Measurements from ENCODE around the gene LIPM.

Gene LIPM

DNA sequence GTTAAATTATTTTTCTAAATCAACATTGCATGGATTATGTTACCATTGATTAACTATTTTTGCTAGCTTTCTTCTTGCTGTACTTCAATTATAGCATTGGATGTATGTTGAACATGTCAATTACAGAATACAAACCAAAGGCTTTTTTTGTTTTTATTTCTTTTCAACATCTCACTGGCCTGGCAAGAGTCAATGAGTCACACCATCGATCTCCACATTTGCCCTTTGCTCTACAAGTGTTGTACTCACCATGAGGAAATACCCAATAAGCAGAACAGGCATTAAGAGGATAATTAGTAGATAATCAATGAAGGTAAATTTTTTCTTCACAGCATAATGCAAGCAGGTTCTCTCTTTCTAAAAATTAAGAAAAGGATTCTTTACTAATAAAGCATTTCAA, 25.8 kb downstream of the LIPM start:
- TF ChIP-seq GABPA (IDR thresholded peaks at IDR 0.05; ENCODE audit: low read depth), result no peak
- H3K4me3 ChIP-seq (replicated peaks; ENCODE audit: insufficient read depth, low read length), result no peak overlapping the region
- DNase-seq (ENCODE audit: low read depth in 1 of 2, low spot score in 1 of 2), result no peak
- H3K27ac ChIP-seq (replicated peaks), result no peak overlapping the region
- no peaks in the 10 kb centered on the region for H3K27me3 ChIP-seq (ENCODE audit: insufficient read depth, poor library complexity, severe bottlenecking)

DNA sequence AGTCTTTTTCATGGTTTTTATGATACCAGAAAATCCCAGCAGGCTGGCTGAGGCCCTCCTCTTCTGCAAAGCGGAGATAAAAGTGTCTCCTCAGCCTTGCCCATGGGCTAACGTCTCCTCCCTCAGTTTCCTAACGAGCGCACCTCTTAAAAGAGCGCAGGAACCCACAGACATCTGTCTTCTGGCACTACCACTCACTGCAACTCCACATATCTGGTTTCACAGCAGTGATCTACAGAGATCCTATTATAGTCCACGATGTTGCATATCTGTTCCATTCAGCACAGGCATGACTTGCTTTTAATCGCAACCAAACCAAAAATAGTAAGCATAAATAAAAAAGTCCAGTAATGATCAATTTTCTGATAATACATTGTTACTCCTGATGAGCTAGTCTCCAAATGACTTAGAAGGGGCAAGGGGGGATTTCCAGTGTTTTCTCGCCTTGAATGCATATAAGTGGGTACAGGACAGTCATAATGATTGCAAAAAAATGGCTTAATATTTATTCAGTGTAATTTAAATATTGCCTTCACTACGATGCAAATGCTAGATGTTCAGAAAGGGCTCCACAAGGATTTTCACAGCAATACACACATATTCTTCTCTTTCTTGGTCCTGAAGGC, 28.2 kb downstream of the LIPM start:
- H3K27ac ChIP-seq (replicated peaks), result no peak overlapping the region
- DNase-seq (ENCODE audit: low read depth in 1 of 2, low spot score in 1 of 2), result no peak
- H3K4me3 ChIP-seq (replicated peaks; ENCODE audit: insufficient read depth, low read length), result no peak overlapping the region
- no peaks in the 10 kb centered on the region for H3K27me3 ChIP-seq (ENCODE audit: insufficient read depth, poor library complexity, severe bottlenecking)
- TF ChIP-seq GABPA (IDR thresholded peaks at IDR 0.05; ENCODE audit: low read depth) (no peak), CTCF (IDR thresholded peaks at IDR 0.05; ENCODE audit: insufficient read depth, low read length) (no peak), POLR2AphosphoS5 (IDR thresholded peaks at IDR 0.05; ENCODE audit: low read depth) (no peak), REST (IDR thresholded peaks at IDR 0.05; ENCODE audit: insufficient replicate concordance, low read depth) (no peak), SPI1 (IDR thresholded peaks at IDR 0.05; ENCODE audit: borderline replicate concordance, low read depth) (no peak)

DNA sequence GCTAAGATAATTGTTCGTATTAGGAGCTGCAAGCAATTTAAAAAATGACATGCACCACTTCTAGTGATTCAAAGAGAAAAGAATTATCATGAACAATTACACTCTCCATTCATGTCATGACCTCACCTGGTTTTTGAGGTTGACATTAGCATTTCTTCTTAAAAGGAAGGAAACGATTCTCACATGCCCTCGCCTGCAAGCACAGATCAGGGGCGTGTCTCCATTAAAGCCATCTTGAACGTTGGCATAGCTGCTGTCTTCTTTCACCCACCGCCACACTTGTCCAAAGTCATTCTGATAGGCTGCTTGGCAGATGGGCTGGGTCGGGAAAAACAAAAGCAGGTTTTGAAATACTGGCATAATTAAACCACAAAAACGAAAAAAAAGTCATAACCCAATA, 29.2 kb downstream of the LIPM start:
- Histone ChIP-seq H3K27ac (replicated peaks) (no peak overlapping the region), H3K27me3 (ENCODE audit: insufficient read depth, poor library complexity, severe bottlenecking) (no peaks in the 10 kb centered on the region), H3K4me3 (replicated peaks; ENCODE audit: insufficient read depth, low read length) (no peak overlapping the region)
- DNase-seq (ENCODE audit: low read depth in 1 of 2, low spot score in 1 of 2), result no peak
- TF ChIP-seq SPI1 (IDR thresholded peaks at IDR 0.05; ENCODE audit: borderline replicate concordance, low read depth) (no peak), POLR2AphosphoS5 (IDR thresholded peaks at IDR 0.05; ENCODE audit: low read depth) (no peak), CTCF (IDR thresholded peaks at IDR 0.05; ENCODE audit: insufficient read depth, low read length) (no peak), REST (IDR thresholded peaks at IDR 0.05; ENCODE audit: insufficient replicate concordance, low read depth) (no peak), GABPA (IDR thresholded peaks at IDR 0.05; ENCODE audit: low read depth) (no peak)

DNA sequence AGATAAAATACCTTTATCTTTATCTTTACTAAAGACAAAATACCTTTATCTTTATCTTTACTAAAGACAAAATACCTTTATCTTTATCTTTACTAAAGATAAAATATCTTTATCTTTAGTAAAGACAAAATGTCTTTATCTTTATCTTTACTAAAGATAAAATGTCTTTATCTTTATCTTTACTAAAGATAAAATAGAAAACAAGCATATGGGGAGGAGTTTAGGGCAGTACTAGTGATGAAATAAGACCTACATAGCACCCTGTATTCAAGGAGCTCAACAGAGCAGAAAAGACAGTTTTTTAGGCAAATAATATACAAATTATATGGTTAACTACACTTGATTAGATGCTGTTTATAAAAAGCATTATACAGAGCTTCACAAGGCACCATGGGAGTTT, 29.8 kb downstream of the LIPM start:
- TF ChIP-seq GABPA (IDR thresholded peaks at IDR 0.05; ENCODE audit: low read depth) (no peak), SPI1 (IDR thresholded peaks at IDR 0.05; ENCODE audit: borderline replicate concordance, low read depth) (no peak), CTCF (IDR thresholded peaks at IDR 0.05; ENCODE audit: insufficient read depth, low read length) (no peak), REST (IDR thresholded peaks at IDR 0.05; ENCODE audit: insufficient replicate concordance, low read depth) (no peak), POLR2AphosphoS5 (IDR thresholded peaks at IDR 0.05; ENCODE audit: low read depth) (no peak)
- Histone ChIP-seq H3K4me3 (replicated peaks; ENCODE audit: insufficient read depth, low read length) (no peak overlapping the region), H3K27ac (replicated peaks) (no peak overlapping the region), H3K27me3 (ENCODE audit: insufficient read depth, poor library complexity, severe bottlenecking) (no peaks in the 10 kb centered on the region)
- no peak for DNase-seq (ENCODE audit: low read depth in 1 of 2, low spot score in 1 of 2)
